CD4-positive, alpha-beta memory T cell (primary cell): Measurements from ENCODE around the gene HID1. TPM values are rescaled to one million over a fixed set of nuclear protein-coding genes. Genes with fewer than 3 reads are reported as not detected.

Source experiments
- CTCF ChIA-PET: fragments of 350-600 bp; sonication (Branson Sonifier 250); formaldehyde crosslinking; loops from one replicate; lab custom pipeline; 2021; ENCODE audit warnings: inconsistent platforms; ENCODE audit not compliant: partially characterized antibody; lab: Charles Lee
- POLR2A ChIA-PET: fragments of 350-600 bp; sonication (Branson Sonifier 250); formaldehyde crosslinking; loops from one replicate; lab custom pipeline; 2021; ENCODE audit not compliant: partially characterized antibody; lab: Charles Lee
- DNase-seq, 5 donors: peaks; one replicate each; pipeline versions ENCODE4 v3.0.0 to v3.0.0-alpha.2; 2020 to 2022; ENCODE audit warnings: mixed read lengths in 1 of 5
- H3K27ac ChIP-seq: one replicate; pipeline ENCODE4 v1.7.0; 2013; ENCODE audit warnings: low read depth, low read length
- H3K27me3 ChIP-seq: 2 replicates; pipeline ENCODE4 v1.7.0; 2013; ENCODE audit warnings: mild to moderate bottlenecking, low read length, moderate library complexity; ENCODE audit not compliant: insufficient read depth
- H3K36me3 ChIP-seq: 2 replicates; pipeline ENCODE4 v1.7.0; 2013; ENCODE audit warnings: mild to moderate bottlenecking, low read length, moderate library complexity; ENCODE audit not compliant: insufficient read depth
- H3K4me1 ChIP-seq: 2 replicates; pipeline ENCODE4 v1.7.0; 2013; ENCODE audit warnings: mild to moderate bottlenecking, low read length, moderate library complexity; ENCODE audit not compliant: insufficient read depth
- H3K4me3 ChIP-seq, 2 donors: one replicate each; pipeline ENCODE4 v1.7.0; 2013; ENCODE audit warnings: low read length in 2 of 2, mild to moderate bottlenecking in 1 of 2
- H3K9me3 ChIP-seq, 2 donors: one replicate each; pipeline ENCODE4 v1.7.0; 2013; ENCODE audit warnings: low read length in 2 of 2, control low read depth in 1 of 2; ENCODE audit not compliant: control insufficient read depth in 1 of 2
- H3K27ac Mint-ChIP-seq, 7 donors: one replicate each; pipeline ENCODE4 v1.8.0; 2020 to 2021; ENCODE audit warnings: mixed read lengths in 7 of 7, mild to moderate bottlenecking in 6 of 7, inconsistent platforms in 3 of 7, moderate library complexity in 3 of 7
- H3K27me3 Mint-ChIP-seq, 2 donors: one replicate each; pipeline ENCODE4 v1.8.0; 2020 to 2021; ENCODE audit warnings: mixed read lengths in 2 of 2
- H3K36me3 Mint-ChIP-seq, 2 donors: one replicate each; pipeline ENCODE4 v1.8.0; 2020 to 2021; ENCODE audit warnings: mixed read lengths in 2 of 2, inconsistent platforms in 1 of 2, mild to moderate bottlenecking in 1 of 2
- H3K4me1 Mint-ChIP-seq, 4 donors: one replicate each; pipeline ENCODE4 v1.8.0; 2020 to 2021; ENCODE audit warnings: mixed read lengths in 4 of 4, mild to moderate bottlenecking in 1 of 4
- H3K4me3 Mint-ChIP-seq, 8 donors: one replicate each; pipeline ENCODE4 v1.8.0; 2020 to 2021; ENCODE audit warnings: mixed read lengths in 8 of 8, mild to moderate bottlenecking in 7 of 8, moderate library complexity in 6 of 8, inconsistent platforms in 3 of 8
- H3K9me3 Mint-ChIP-seq, 8 donors: one replicate each; pipeline ENCODE4 v1.8.0; 2020 to 2021; ENCODE audit warnings: mixed read lengths in 8 of 8, mild to moderate bottlenecking in 5 of 8, inconsistent platforms in 3 of 8, moderate library complexity in 1 of 8
- intact Hi-C: fragments of 100-400 bp; cut with micrococcal nuclease; formaldehyde crosslinking; loops from one replicate; pipeline ENCODE4 v1.15.1; 2023
- polyA plus RNA-seq, 2 donors: library from polyadenylated mRNA; unstranded; fragments of 300-500 nt; fragmentation: Illumina TruSeq; gene quantifications; one replicate each; pipeline ENCODE4 v1.2.3, GENCODE V29; 2021
- total RNA-seq, 2 experiments: library from RNA; stranded (reverse); gene quantifications; one replicate each; pipeline ENCODE4 v1.2.3, GENCODE V29; 2021

The HID1 gene
- total and polyA plus RNA-seq, 4 experiments from 2014 or later: 3.0 to 19.5 (median 11.3) TPM

- no peak overlapping the region for H3K4me3 ChIP-seq
- H3K36me3 Mint-ChIP-seq: no peaks in the 10 kb centered on the region
- no peak for DNase-seq
- no peak overlapping the region for H3K27ac ChIP-seq
- H3K4me1 Mint-ChIP-seq: no peaks in the 10 kb centered on the region
- no peaks in the 10 kb centered on the region for H3K9me3 Mint-ChIP-seq
- intact Hi-C loops: no loop called here
- H3K4me1 ChIP-seq: no peaks in the 10 kb centered on the region
- H3K27me3 Mint-ChIP-seq: no peaks in the 10 kb centered on the region
- H3K9me3 ChIP-seq: no peaks in the 10 kb centered on the region
- ChIA-PET CTCF (interaction anchor here (2.3 kb wide), 1 partner anchor 8 kb away, joined by 9 read pairs; no protein-coding TSS in a partner anchor), POLR2A (no interaction called here)
- no peaks in the 10 kb centered on the region for H3K27me3 ChIP-seq
- H3K27ac Mint-ChIP-seq: no peak overlapping the region
- H3K4me3 Mint-ChIP-seq: no peak overlapping the region
- no peaks in the 10 kb centered on the region for H3K36me3 ChIP-seq
These were observed 20.0 kb downstream of the HID1 start for GRCh38 chr17:74952431-74953133.

DNA sequence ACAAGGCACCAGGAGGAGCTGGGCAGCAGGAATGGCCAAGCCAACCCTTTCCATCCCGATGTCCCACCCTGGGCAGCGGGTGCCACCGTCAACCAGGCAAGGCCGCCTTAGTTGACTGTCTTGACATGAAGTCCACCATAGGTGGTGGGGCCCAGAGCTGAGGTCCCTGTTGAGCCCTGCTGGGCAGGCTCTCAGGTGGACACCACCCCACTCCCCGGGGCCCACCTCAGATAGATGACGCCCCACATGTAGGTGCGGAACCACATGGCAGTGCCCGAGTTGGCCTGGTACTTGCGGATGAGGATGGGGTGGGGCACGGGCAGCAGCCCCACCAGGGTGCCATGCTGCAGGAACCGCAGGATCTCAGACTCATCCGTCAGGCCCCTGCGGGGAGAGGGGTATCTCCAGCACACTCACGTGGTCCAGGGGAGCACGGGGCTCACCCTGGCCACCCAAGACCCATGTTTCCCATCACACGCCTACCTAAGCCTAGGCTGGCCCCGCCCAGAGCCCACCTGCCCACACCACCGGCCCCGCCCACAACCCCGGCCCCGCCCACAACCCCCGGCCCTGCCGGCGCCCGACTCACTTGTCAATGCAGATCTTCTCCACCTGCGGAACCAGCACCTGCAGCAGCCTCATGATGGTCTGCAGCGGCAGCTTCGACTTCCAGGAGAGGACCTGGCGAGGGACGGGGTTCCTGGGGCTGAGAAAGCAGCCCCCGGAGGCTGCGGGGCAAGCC is 20.7 kb downstream of the HID1 start:
- H3K4me3 ChIP-seq: no peak overlapping the region
- intact Hi-C loops: no loop called here
- H3K9me3 Mint-ChIP-seq: no peaks in the 10 kb centered on the region
- ChIA-PET POLR2A (no interaction called here), CTCF (interaction anchor here (2.3 kb wide), 1 partner anchor 9 kb away, joined by 9 read pairs; no protein-coding TSS in a partner anchor)
- H3K36me3 Mint-ChIP-seq: no peaks in the 10 kb centered on the region
- no peaks in the 10 kb centered on the region for H3K27me3 ChIP-seq
- H3K27ac Mint-ChIP-seq: no peak overlapping the region
- no peaks in the 10 kb centered on the region for H3K27me3 Mint-ChIP-seq
- DNase-seq: no peak
- H3K4me3 Mint-ChIP-seq: no peak overlapping the region
- H3K36me3 ChIP-seq: no peaks in the 10 kb centered on the region
- H3K4me1 Mint-ChIP-seq: no peaks in the 10 kb centered on the region
- H3K27ac ChIP-seq: no peak overlapping the region
- H3K4me1 ChIP-seq: no peaks in the 10 kb centered on the region
- no peaks in the 10 kb centered on the region for H3K9me3 ChIP-seq

DNA sequence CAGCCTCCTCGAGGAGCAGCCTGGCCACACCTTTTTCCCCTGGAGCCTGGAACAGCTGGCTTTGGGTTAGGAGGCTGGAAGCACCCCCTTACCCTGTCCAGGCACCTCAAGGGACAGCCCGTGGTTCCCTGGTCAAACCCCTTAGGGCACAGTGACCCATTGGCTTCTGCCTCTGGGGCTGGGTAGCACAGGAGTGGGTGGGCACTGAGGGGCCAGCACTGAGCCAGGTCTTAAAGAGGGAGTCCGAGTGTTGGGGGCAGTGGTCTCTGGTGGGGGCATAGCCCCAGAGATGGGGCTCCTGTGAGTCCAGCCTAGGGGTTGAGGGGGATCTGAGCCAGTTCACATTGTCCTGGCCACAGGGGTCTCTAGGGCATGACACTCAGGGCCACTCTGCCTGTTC is 21.5 kb downstream of the HID1 start:
- no peak overlapping the region for H3K27ac Mint-ChIP-seq
- no peaks in the 10 kb centered on the region for H3K27me3 Mint-ChIP-seq
- no peaks in the 10 kb centered on the region for H3K27me3 ChIP-seq
- no peak for DNase-seq
- no peaks in the 10 kb centered on the region for H3K9me3 ChIP-seq
- H3K4me1 ChIP-seq: no peaks in the 10 kb centered on the region
- H3K36me3 ChIP-seq: no peaks in the 10 kb centered on the region
- ChIA-PET POLR2A (no interaction called here), CTCF (interaction anchor here (2.3 kb wide), 1 partner anchor 10 kb away, joined by 9 read pairs; no protein-coding TSS in a partner anchor)
- H3K4me3 ChIP-seq: no peak overlapping the region
- H3K36me3 Mint-ChIP-seq: no peaks in the 10 kb centered on the region
- no peak overlapping the region for H3K4me3 Mint-ChIP-seq
- intact Hi-C loops: no loop called here
- H3K4me1 Mint-ChIP-seq: no peaks in the 10 kb centered on the region
- H3K27ac ChIP-seq: no peak overlapping the region
- H3K9me3 Mint-ChIP-seq: no peaks in the 10 kb centered on the region

- no peaks in the 10 kb centered on the region for H3K27me3 ChIP-seq
- Mint-ChIP-seq H3K9me3 (no peaks in the 10 kb centered on the region), H3K4me3 (peak overlapping the region in 1 of 8 donors; percentile 6), H3K27me3 (peaks cover 0 to 4% of the 10 kb centered on the region in 2 donors), H3K36me3 (no peaks in the 10 kb centered on the region), H3K27ac (no peak overlapping the region), H3K4me1 (no peaks in the 10 kb centered on the region)
- H3K4me1 ChIP-seq: no peaks in the 10 kb centered on the region
- POLR2A ChIA-PET: no interaction called here
- no peaks in the 10 kb centered on the region for H3K9me3 ChIP-seq
- intact Hi-C loops: no loop called here
- no peaks in the 10 kb centered on the region for H3K36me3 ChIP-seq
- no peak for DNase-seq
- CTCF ChIA-PET: interaction anchor here (2.3 kb wide), 2 partner anchors 8 to 11 kb away, joined by 9 to 10 read pairs; no protein-coding TSS in a partner anchor
- H3K4me3 ChIP-seq: no peak overlapping the region
- no peak overlapping the region for H3K27ac ChIP-seq
These were observed 22.4 kb downstream of the HID1 start for GRCh38 chr17:74950207-74950606.

- H3K4me3 Mint-ChIP-seq: peak overlapping the region in 1 of 8 donors; percentile 6
These were observed 23.0 kb downstream of the HID1 start for GRCh38 chr17:74949455-74950115.

DNA sequence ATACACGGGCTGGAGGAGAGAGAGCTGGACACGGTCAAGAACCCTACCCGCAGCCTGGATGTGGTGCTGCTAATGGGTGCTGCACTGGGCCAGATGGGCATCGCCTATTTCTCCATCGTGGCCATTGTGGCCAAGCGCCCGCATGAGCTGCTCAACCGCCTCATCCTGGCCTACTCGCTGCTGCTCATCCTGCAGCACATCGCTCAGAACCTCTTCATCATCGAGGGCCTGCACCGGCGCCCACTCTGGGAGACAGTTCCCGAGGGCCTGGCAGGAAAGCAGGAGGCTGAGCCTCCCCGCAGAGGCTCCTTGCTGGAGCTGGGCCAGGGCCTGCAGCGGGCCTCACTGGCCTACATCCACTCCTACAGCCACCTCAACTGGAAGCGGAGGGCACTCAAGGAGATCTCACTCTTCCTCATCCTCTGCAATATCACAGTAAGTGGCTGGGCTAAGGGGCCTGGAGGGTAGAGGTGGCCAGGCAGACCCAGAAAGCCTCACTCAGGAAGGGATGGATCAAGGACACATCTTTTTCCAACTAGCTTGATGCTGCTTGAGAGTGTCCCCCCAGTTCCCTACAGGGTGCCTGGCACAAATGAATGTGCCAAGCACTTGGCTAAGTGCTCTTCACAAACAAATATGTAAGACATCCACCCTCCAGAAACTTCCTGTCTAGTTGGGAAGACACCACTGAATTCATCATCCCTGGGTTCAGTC is 25.4 kb downstream of the HID1 start:
- Mint-ChIP-seq H3K4me1 (no peaks in the 10 kb centered on the region), H3K27ac (no peak overlapping the region), H3K9me3 (no peaks in the 10 kb centered on the region), H3K27me3 (peaks cover 3 to 11% of the 10 kb centered on the region in 2 donors), H3K4me3 (no peak overlapping the region), H3K36me3 (no peaks in the 10 kb centered on the region)
- no peaks in the 10 kb centered on the region for H3K36me3 ChIP-seq
- H3K9me3 ChIP-seq: no peaks in the 10 kb centered on the region
- intact Hi-C loops: no loop called here
- no peak for DNase-seq
- H3K27ac ChIP-seq: no peak overlapping the region
- no peaks in the 10 kb centered on the region for H3K4me1 ChIP-seq
- ChIA-PET POLR2A (no interaction called here), CTCF (interaction anchor here (1.4 kb wide), 1 partner anchor 14 kb away, joined by 3 read pairs; no protein-coding TSS in a partner anchor)
- H3K27me3 ChIP-seq: no peaks in the 10 kb centered on the region
- H3K4me3 ChIP-seq: no peak overlapping the region

More at GRCh38 chr17:74949455-74950115, 23.0 kb downstream of the HID1 start:
- ChIA-PET POLR2A (no interaction called here), CTCF (interaction anchor here (0.8 to 2.3 kb wide), 2 partner anchors 9 to 12 kb away, joined by 3 to 10 read pairs; no protein-coding TSS in a partner anchor)
- Mint-ChIP-seq H3K9me3 (no peaks in the 10 kb centered on the region), H3K27me3 (peaks cover 0 to 6% of the 10 kb centered on the region in 2 donors), H3K27ac (no peak overlapping the region), H3K4me1 (no peaks in the 10 kb centered on the region), H3K36me3 (no peaks in the 10 kb centered on the region)
- Histone ChIP-seq H3K36me3 (no peaks in the 10 kb centered on the region), H3K9me3 (no peaks in the 10 kb centered on the region), H3K27ac (no peak overlapping the region), H3K27me3 (no peaks in the 10 kb centered on the region), H3K4me1 (no peaks in the 10 kb centered on the region), H3K4me3 (no peak overlapping the region)
- intact Hi-C loops: no loop called here
- DNase-seq: no peak
